OCI-LY7 (cell line): Measurements from ENCODE around the gene TUBB1. TPM values are rescaled to one million over a fixed set of nuclear protein-coding genes. Genes with fewer than 3 reads are reported as not detected.

Experiments used
- BruUV-seq: library from RNA; stranded (reverse); fragments of 400-500 nt; replicated peaks from 2 replicates; lab custom pipeline; 2021; lab: Mats Ljungman, UMichigan
- CTCF ChIA-PET: fragments of 300-600 bp; sonication (Branson Sonifier 250); formaldehyde crosslinking; loops from one replicate; lab custom pipeline; 2022; ENCODE audit warnings: antibody characterized with exemption; ENCODE audit not compliant: unreplicated experiment; lab: Charles Lee
- POLR2A ChIA-PET: fragments of 300-600 bp; sonication (Branson Sonifier 250); formaldehyde crosslinking; loops from one replicate; lab custom pipeline; 2022; ENCODE audit warnings: antibody characterized with exemption; lab: Charles Lee
- DNase-seq: peaks from one replicate; pipeline ENCODE4 v3.0.0-alpha.2; 2015; ENCODE audit warnings: low spot score
- H2AFZ ChIP-seq: fragments of 200-600 bp; sonication (generic), shearing (Covaris generic); 2 replicates; pipeline ENCODE4 v1.6.1; 2014; ENCODE audit warnings: mild to moderate bottlenecking, antibody characterized with exemption, low read length, moderate library complexity
- H3K27ac ChIP-seq: fragments of 200-600 bp; sonication (generic); 2 replicates; pipeline ENCODE4 v1.5.1; 2014; ENCODE audit warnings: mixed run types, low read depth, mild to moderate bottlenecking, moderate library complexity, low read length, inconsistent platforms; ENCODE audit not compliant: poor library complexity, severe bottlenecking
- H3K36me3 ChIP-seq: fragments of 200-600 bp; sonication (generic); 2 replicates; pipeline ENCODE4 v1.6.1; 2014; ENCODE audit warnings: mild to moderate bottlenecking, antibody characterized with exemption, low read length, moderate library complexity, mixed read lengths; ENCODE audit not compliant: insufficient read depth
- H3K4me1 ChIP-seq: fragments of 200-600 bp; sonication (generic); 2 replicates; pipeline ENCODE4 v1.5.1; 2014; ENCODE audit warnings: mild to moderate bottlenecking, low read length; ENCODE audit not compliant: insufficient read depth, poor library complexity, severe bottlenecking
- H3K4me2 ChIP-seq: fragments of 200-600 bp; sonication (generic); 2 replicates; pipeline ENCODE4 v1.6.1; 2014; ENCODE audit warnings: mild to moderate bottlenecking, low read length
- H3K4me3 ChIP-seq: fragments of 200-600 bp; sonication (generic); 2 replicates; pipeline ENCODE4 v1.5.1; 2014; ENCODE audit warnings: mild to moderate bottlenecking, low read depth, low read length; ENCODE audit not compliant: poor library complexity, severe bottlenecking
- H3K79me2 ChIP-seq: fragments of 200-600 bp; sonication (generic); 2 replicates; pipeline ENCODE4 v1.6.1; 2016; ENCODE audit warnings: low read depth, mild to moderate bottlenecking, low read length, moderate library complexity, mixed read lengths; ENCODE audit not compliant: insufficient read depth
- H3K9me2 ChIP-seq: fragments of 200-600 bp; sonication (generic); 2 replicates; pipeline ENCODE4 v1.6.1; 2016; ENCODE audit warnings: mild to moderate bottlenecking, low read length, mixed read lengths; ENCODE audit not compliant: insufficient read depth
- H3K9me3 ChIP-seq: fragments of 200-600 bp; sonication (generic); 2 replicates; pipeline ENCODE4 v1.6.1; 2014; ENCODE audit warnings: mild to moderate bottlenecking, mixed run types, low read length, mixed read lengths
- H4K20me1 ChIP-seq: fragments of 200-600 bp; sonication (generic); 2 replicates; pipeline ENCODE4 v1.6.1; 2014; ENCODE audit warnings: mild to moderate bottlenecking, antibody characterized with exemption, low read length, moderate library complexity, mixed read lengths; ENCODE audit not compliant: insufficient read depth
- CTCF ChIP-seq: fragments of 200-600 bp; sonication (generic); conservative IDR thresholded peaks from 2 replicates; pipeline ENCODE4 v1.5.1; 2014; ENCODE audit warnings: mild to moderate bottlenecking, antibody characterized with exemption, low read length, moderate library complexity, mixed read lengths
- EZH2phosphoT487 ChIP-seq: fragments of 200-600 bp; sonication (generic); IDR thresholded peaks from 2 replicates; pipeline ENCODE4 v1.6.1; 2018; ENCODE audit warnings: low read depth, borderline replicate concordance, mild to moderate bottlenecking, mixed run types, antibody characterized with exemption, low read length, moderate library complexity, mixed read lengths
- intact Hi-C: fragments of 100-400 bp; cut with micrococcal nuclease; formaldehyde crosslinking; loops from one replicate; pipeline ENCODE4 v1.10.0; 2022; ENCODE audit not compliant: unreplicated experiment
- total RNA-seq, 2 experiments: library from RNA; depleted of rRNA in 1 of 2; stranded (reverse); fragments of >200 nt in 1 of 2; shearing (Covaris generic) in 1 of 2; gene quantifications; 2 replicates each; pipeline ENCODE4 v1.2.3, GENCODE V29; 2014 to 2022

The TUBB1 gene
- total RNA-seq, 2 experiments from 2014 or later: 0.11 TPM; not detected in 1

GRCh38 chr20:59025511-59025910, 6.3 kb downstream of the TUBB1 start:
- no peak for DNase-seq
- ChIA-PET POLR2A (no interaction called here), CTCF (no interaction called here)
- peaks cover 37% of the 10 kb centered on the region for H4K20me1 ChIP-seq
- H3K9me2 ChIP-seq: no peaks in the 10 kb centered on the region
- H3K36me3 ChIP-seq: peaks cover 84% of the 10 kb centered on the region
- H3K9me3 ChIP-seq: no peaks in the 10 kb centered on the region
- no TSS peak for BruUV-seq
- peaks cover 23% of the 10 kb centered on the region for H3K4me1 ChIP-seq
- H3K4me3 ChIP-seq: no peak overlapping the region
- no peak overlapping the region for H3K27ac ChIP-seq
- intact Hi-C loops: no loop called here
- peaks cover 51% of the 10 kb centered on the region for H3K79me2 ChIP-seq
- TF ChIP-seq EZH2phosphoT487 (no peak), CTCF (no peak)
- no peak overlapping the region for H3K4me2 ChIP-seq
- no peak overlapping the region for H2AFZ ChIP-seq

GRCh38 chr20:59026904-59027740, 7.9 kb downstream of the TUBB1 start:
- DNase-seq: no peak
- H3K4me1 ChIP-seq: peaks cover 33% of the 10 kb centered on the region

More at GRCh38 chr20:59026904-59027740, 7.9 kb downstream of the TUBB1 start:
- Histone ChIP-seq H3K27ac (no peak overlapping the region), H3K4me2 (no peak overlapping the region), H3K79me2 (peaks cover 66% of the 10 kb centered on the region), H3K9me3 (no peaks in the 10 kb centered on the region), H3K36me3 (peaks cover 96% of the 10 kb centered on the region), H2AFZ (no peak overlapping the region), H3K9me2 (no peaks in the 10 kb centered on the region), H4K20me1 (peaks cover 46% of the 10 kb centered on the region), H3K4me3 (no peak overlapping the region)
- intact Hi-C loops: no loop called here
- no TSS peak for BruUV-seq
- ChIA-PET CTCF (interaction anchor here (0.6 kb wide), 1 partner anchor 1602 kb away, joined by 5 read pairs; no protein-coding TSS in a partner anchor), POLR2A (interaction anchor here (1.0 kb wide), 1 partner anchor 17 kb away, joined by 3 read pairs; no protein-coding TSS in a partner anchor)
- TF ChIP-seq EZH2phosphoT487 (no peak), CTCF (no peak)
